ENCODE measurements around the gene ABR. TPM values are rescaled to one million over a fixed set of nuclear protein-coding genes. Genes with fewer than 3 reads are reported as not detected.
"Not testable (repeated sequence)": the region's sequence is repeated elsewhere in the genome, so short reads cannot be mapped to it uniquely, and the experiment has no call there.

ABR gene
- total RNA-seq, 1 donor from 2014 or later, result 24.5 TPM

GRCh38 chr17:1050996-1051925, 128.5 kb downstream of the ABR start:
- no peak overlapping the region for H3K9ac ChIP-seq (ENCODE audit: low read depth in 1 of 3, low read length in 3 of 3)
- H3K9me3 ChIP-seq (ENCODE audit: control insufficient read depth in 3 of 3, low read length in 3 of 3), result no peaks in the 10 kb centered on the region
- H3K27ac ChIP-seq (ENCODE audit: low read depth, low read length), result no peak overlapping the region
- H3K36me3 ChIP-seq (ENCODE audit: control insufficient read depth in 3 of 3, insufficient read depth in 3 of 3, low read length in 3 of 3), result peaks cover 8 to 24% (median 19%) of the 10 kb centered on the region in 3 donors
- H3K4me1 ChIP-seq (ENCODE audit: control insufficient read depth in 3 of 3, insufficient read depth in 3 of 3, low read length in 3 of 3), result peaks cover 3 to 20% (median 10%) of the 10 kb centered on the region in 3 donors
- no peaks in the 10 kb centered on the region for H3K27me3 ChIP-seq (ENCODE audit: control insufficient read depth in 3 of 3, insufficient read depth in 3 of 3, low read length in 3 of 3)
- H3K4me3 ChIP-seq (ENCODE audit: low read length in 3 of 3), result no peak overlapping the region

DNA sequence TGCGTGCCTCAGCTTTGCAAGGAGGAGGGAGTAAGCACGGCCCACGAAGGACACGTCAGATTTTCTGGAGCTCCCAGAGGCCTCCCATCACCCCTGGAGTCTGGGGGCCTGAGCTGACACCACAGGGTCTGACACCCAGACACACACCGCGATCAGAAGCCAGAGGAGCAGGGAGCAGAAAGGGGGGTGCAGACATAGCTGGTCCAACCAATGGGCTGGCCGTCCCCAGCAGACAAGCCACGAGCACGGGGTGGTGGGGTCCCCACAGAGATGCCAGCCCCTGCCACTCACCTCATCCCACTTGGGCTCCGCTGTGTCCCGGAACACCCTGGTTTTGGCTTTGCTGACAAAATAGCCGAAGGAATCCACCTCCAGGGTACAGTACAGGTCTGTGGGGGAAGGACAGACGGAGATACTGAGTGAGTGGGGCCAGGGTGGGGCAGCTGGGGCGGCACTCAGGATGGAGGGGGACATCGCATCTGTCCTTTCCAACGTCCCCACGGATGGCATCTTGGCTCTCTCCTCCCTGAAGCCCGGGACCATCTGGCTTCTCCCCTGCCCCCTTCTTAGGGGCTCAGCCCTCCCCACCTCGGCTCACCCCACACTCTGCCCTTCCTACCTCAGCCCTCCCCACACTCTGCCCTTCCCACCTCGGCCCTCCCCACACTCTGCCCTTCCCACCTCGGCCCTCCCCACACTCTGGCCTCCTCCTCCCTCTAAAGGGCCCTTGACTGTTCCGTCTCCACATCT, 129.4 kb downstream of the ABR start:
- Histone ChIP-seq H3K4me3 (ENCODE audit: low read length in 3 of 3) (no peak overlapping the region), H3K9ac (ENCODE audit: low read depth in 1 of 3, low read length in 3 of 3) (no peak overlapping the region), H3K27ac (ENCODE audit: low read depth, low read length) (no peak overlapping the region), H3K36me3 (ENCODE audit: control insufficient read depth in 3 of 3, insufficient read depth in 3 of 3, low read length in 3 of 3) (peaks cover 8 to 24% (median 19%) of the 10 kb centered on the region in 3 donors), H3K9me3 (ENCODE audit: control insufficient read depth in 3 of 3, low read length in 3 of 3) (no peaks in the 10 kb centered on the region), H3K27me3 (ENCODE audit: control insufficient read depth in 3 of 3, insufficient read depth in 3 of 3, low read length in 3 of 3) (no peaks in the 10 kb centered on the region), H3K4me1 (ENCODE audit: control insufficient read depth in 3 of 3, insufficient read depth in 3 of 3, low read length in 3 of 3) (peaks cover 0 to 17% (median 6%) of the 10 kb centered on the region in 3 donors)

- Histone ChIP-seq H3K9ac (ENCODE audit: low read depth in 1 of 3, low read length in 3 of 3) (no peak overlapping the region), H3K27me3 (ENCODE audit: control insufficient read depth in 3 of 3, insufficient read depth in 3 of 3, low read length in 3 of 3) (no peaks in the 10 kb centered on the region), H3K27ac (ENCODE audit: low read depth, low read length) (no peak overlapping the region), H3K4me1 (ENCODE audit: control insufficient read depth in 3 of 3, insufficient read depth in 3 of 3, low read length in 3 of 3) (peaks cover 0 to 17% (median 6%) of the 10 kb centered on the region in 3 donors), H3K4me3 (ENCODE audit: low read length in 3 of 3) (no peak overlapping the region), H3K36me3 (ENCODE audit: control insufficient read depth in 3 of 3, insufficient read depth in 3 of 3, low read length in 3 of 3) (peaks cover 8 to 21% (median 15%) of the 10 kb centered on the region in 3 donors), H3K9me3 (ENCODE audit: control insufficient read depth in 3 of 3, low read length in 3 of 3) (no peaks in the 10 kb centered on the region)
These were observed 130.1 kb downstream of the ABR start for GRCh38 chr17:1049446-1050225.

- peaks cover 0 to 17% (median 6%) of the 10 kb centered on the region in 3 donors for H3K4me1 ChIP-seq (ENCODE audit: control insufficient read depth in 3 of 3, insufficient read depth in 3 of 3, low read length in 3 of 3)
- not testable (repeated sequence) for H3K27me3 ChIP-seq (ENCODE audit: control insufficient read depth in 3 of 3, insufficient read depth in 3 of 3, low read length in 3 of 3); H3K4me3 ChIP-seq (ENCODE audit: low read length in 3 of 3); H3K27ac ChIP-seq (ENCODE audit: low read depth, low read length); H3K9me3 ChIP-seq (ENCODE audit: control insufficient read depth in 3 of 3, low read length in 3 of 3); H3K9ac ChIP-seq (ENCODE audit: low read depth in 1 of 3, low read length in 3 of 3)
- H3K36me3 ChIP-seq (ENCODE audit: control insufficient read depth in 3 of 3, insufficient read depth in 3 of 3, low read length in 3 of 3), result peaks cover 6 to 15% (median 8%) of the 10 kb centered on the region in 3 donors
These were observed 131.2 kb downstream of the ABR start for GRCh38 chr17:1048516-1049115.

GRCh38 chr17:1047879-1048470, 131.8 kb downstream of the ABR start:
- no peaks in the 10 kb centered on the region for H3K27me3 ChIP-seq (ENCODE audit: control insufficient read depth in 3 of 3, insufficient read depth in 3 of 3, low read length in 3 of 3)
- no peak overlapping the region for H3K9ac ChIP-seq (ENCODE audit: low read depth in 1 of 3, low read length in 3 of 3)
- peaks cover under 1 to 17% (median 6%) of the 10 kb centered on the region in 3 donors for H3K4me1 ChIP-seq (ENCODE audit: control insufficient read depth in 3 of 3, insufficient read depth in 3 of 3, low read length in 3 of 3)
- no peaks in the 10 kb centered on the region for H3K9me3 ChIP-seq (ENCODE audit: control insufficient read depth in 3 of 3, low read length in 3 of 3)
- no peak overlapping the region for H3K4me3 ChIP-seq (ENCODE audit: low read length in 3 of 3)
- H3K36me3 ChIP-seq (ENCODE audit: control insufficient read depth in 3 of 3, insufficient read depth in 3 of 3, low read length in 3 of 3), result peaks cover 6 to 15% (median 8%) of the 10 kb centered on the region in 3 donors
- no peak overlapping the region for H3K27ac ChIP-seq (ENCODE audit: low read depth, low read length)

GRCh38 chr17:1047177-1047878, 132.5 kb downstream of the ABR start:
- no peak overlapping the region for H3K4me3 ChIP-seq (ENCODE audit: low read length in 3 of 3)
- H3K27me3 ChIP-seq (ENCODE audit: control insufficient read depth in 3 of 3, insufficient read depth in 3 of 3, low read length in 3 of 3), result no peaks in the 10 kb centered on the region
- H3K36me3 ChIP-seq (ENCODE audit: control insufficient read depth in 3 of 3, insufficient read depth in 3 of 3, low read length in 3 of 3), result peaks cover 8 to 15% (median 12%) of the 10 kb centered on the region in 3 donors
- H3K27ac ChIP-seq (ENCODE audit: low read depth, low read length), result no peak overlapping the region
- H3K4me1 ChIP-seq (ENCODE audit: control insufficient read depth in 3 of 3, insufficient read depth in 3 of 3, low read length in 3 of 3), result peaks cover 4 to 17% (median 6%) of the 10 kb centered on the region in 3 donors
- no peak overlapping the region for H3K9ac ChIP-seq (ENCODE audit: low read depth in 1 of 3, low read length in 3 of 3)
- no peaks in the 10 kb centered on the region for H3K9me3 ChIP-seq (ENCODE audit: control insufficient read depth in 3 of 3, low read length in 3 of 3)

GRCh38 chr17:1045456-1045855, 134.3 kb downstream of the ABR start:
- Histone ChIP-seq H3K9me3 (ENCODE audit: control insufficient read depth in 3 of 3, low read length in 3 of 3) (no peaks in the 10 kb centered on the region), H3K9ac (ENCODE audit: low read depth in 1 of 3, low read length in 3 of 3) (no peak overlapping the region), H3K36me3 (ENCODE audit: control insufficient read depth in 3 of 3, insufficient read depth in 3 of 3, low read length in 3 of 3) (peaks cover 11 to 15% (median 12%) of the 10 kb centered on the region in 3 donors), H3K4me3 (ENCODE audit: low read length in 3 of 3) (no peak overlapping the region), H3K27me3 (ENCODE audit: control insufficient read depth in 3 of 3, insufficient read depth in 3 of 3, low read length in 3 of 3) (no peaks in the 10 kb centered on the region), H3K27ac (ENCODE audit: low read depth, low read length) (no peak overlapping the region), H3K4me1 (ENCODE audit: control insufficient read depth in 3 of 3, insufficient read depth in 3 of 3, low read length in 3 of 3) (peaks cover 7 to 24% (median 8%) of the 10 kb centered on the region in 3 donors)

DNA sequence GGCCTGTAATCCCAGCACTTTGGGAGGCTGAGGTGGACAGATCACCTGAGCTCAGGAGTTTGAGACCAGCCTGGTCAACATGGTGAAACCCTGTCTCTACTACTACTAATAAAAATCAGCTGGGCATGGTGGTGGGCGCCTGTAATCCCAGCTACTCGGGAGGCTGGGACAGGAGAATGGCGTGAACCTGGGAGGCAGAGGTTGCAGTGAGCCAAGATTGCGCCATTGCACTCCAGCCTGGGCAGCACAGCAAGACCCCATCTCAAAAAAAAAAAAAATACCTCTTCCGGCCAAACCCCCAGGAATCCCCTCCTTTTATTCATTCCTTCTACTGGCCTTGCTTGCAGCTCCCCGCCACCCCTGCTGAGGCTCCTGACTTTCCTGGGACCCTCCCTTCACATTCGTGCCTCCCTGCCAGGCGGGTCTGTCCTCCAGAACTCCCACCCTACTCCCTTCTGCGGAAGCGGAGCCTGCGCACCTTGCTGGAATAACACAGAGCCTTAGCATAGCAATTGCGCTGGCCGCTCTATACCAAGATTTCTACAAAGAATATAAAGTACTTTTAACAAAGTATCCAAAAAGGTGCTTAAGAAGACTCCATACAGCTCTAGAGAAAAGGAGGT, 135.3 kb downstream of the ABR start:
- H3K36me3 ChIP-seq (ENCODE audit: control insufficient read depth in 3 of 3, insufficient read depth in 3 of 3, low read length in 3 of 3); H3K9me3 ChIP-seq (ENCODE audit: control insufficient read depth in 3 of 3, low read length in 3 of 3); H3K4me3 ChIP-seq (ENCODE audit: low read length in 3 of 3); H3K9ac ChIP-seq (ENCODE audit: low read depth in 1 of 3, low read length in 3 of 3); H3K27me3 ChIP-seq (ENCODE audit: control insufficient read depth in 3 of 3, insufficient read depth in 3 of 3, low read length in 3 of 3): not testable (repeated sequence)
- peak overlapping the region; percentile 58 for H3K27ac ChIP-seq (ENCODE audit: low read depth, low read length)
- H3K4me1 ChIP-seq (ENCODE audit: control insufficient read depth in 3 of 3, insufficient read depth in 3 of 3, low read length in 3 of 3), result peaks cover 14 to 33% (median 17%) of the 10 kb centered on the region in 3 donors

Data from skeletal muscle tissue (tissue), 4 donors.